ENCODE measurements around the gene SEMA6A.

Gene SEMA6A

GRCh38 chr5:116456036-116456435 is 118.6 kb downstream of the SEMA6A start:
- DNase-seq: no peak

- DNase-seq: no peak
Observed at GRCh38 chr5:116455061-116455460, 119.6 kb downstream of the SEMA6A start.

GRCh38 chr5:116454417-116454927 is 120.2 kb downstream of the SEMA6A start:
- no peak for DNase-seq

GRCh38 chr5:116453988-116454411 is 120.6 kb downstream of the SEMA6A start:
- no peak for DNase-seq

GRCh38 chr5:116452774-116453368 is 121.8 kb downstream of the SEMA6A start:
- no peak for DNase-seq

GRCh38 chr5:116451905-116452450 is 122.6 kb downstream of the SEMA6A start:
- no peak for DNase-seq

GRCh38 chr5:116451066-116451465 is 123.6 kb downstream of the SEMA6A start:
- DNase-seq: no peak

GRCh38 chr5:116449458-116449857 is 125.2 kb downstream of the SEMA6A start:
- DNase-seq: no peak

GRCh38 chr5:116448870-116449427 is 125.7 kb downstream of the SEMA6A start:
- DNase-seq: no peak

GRCh38 chr5:116448450-116448849 is 126.2 kb downstream of the SEMA6A start:
- no peak for DNase-seq

GRCh38 chr5:116446356-116447005 is 128.1 kb downstream of the SEMA6A start:
- DNase-seq: no peak

GRCh38 chr5:116445311-116445710 is 129.3 kb downstream of the SEMA6A start:
- no peak for DNase-seq

GRCh38 chr5:116444373-116445295 is 130.0 kb downstream of the SEMA6A start:
- no peak for DNase-seq

GRCh38 chr5:116442931-116443551 is 131.6 kb downstream of the SEMA6A start:
- no peak for DNase-seq

GRCh38 chr5:116442095-116442534 is 132.5 kb downstream of the SEMA6A start:
- no peak for DNase-seq

GRCh38 chr5:116441223-116441622 is 133.4 kb downstream of the SEMA6A start:
- DNase-seq: no peak

GRCh38 chr5:116440457-116441001 is 134.1 kb downstream of the SEMA6A start:
- no peak for DNase-seq

GRCh38 chr5:116439905-116440304 is 134.7 kb downstream of the SEMA6A start:
- DNase-seq: no peak

- DNase-seq: no peak
Observed at GRCh38 chr5:116438979-116439554, 135.6 kb downstream of the SEMA6A start.

GRCh38 chr5:116437922-116438578 is 136.6 kb downstream of the SEMA6A start:
- no peak for DNase-seq

- DNase-seq: no peak
Observed at GRCh38 chr5:116437351-116437705, 137.3 kb downstream of the SEMA6A start.
